ENCODE data around the gene ERC2. TPM values are rescaled to one million over a fixed set of nuclear protein-coding genes. Genes with fewer than 3 reads are reported as not detected.

Gene ERC2
- total RNA-seq, 1 donor from 2014 or later, result 7.4 TPM

DNA sequence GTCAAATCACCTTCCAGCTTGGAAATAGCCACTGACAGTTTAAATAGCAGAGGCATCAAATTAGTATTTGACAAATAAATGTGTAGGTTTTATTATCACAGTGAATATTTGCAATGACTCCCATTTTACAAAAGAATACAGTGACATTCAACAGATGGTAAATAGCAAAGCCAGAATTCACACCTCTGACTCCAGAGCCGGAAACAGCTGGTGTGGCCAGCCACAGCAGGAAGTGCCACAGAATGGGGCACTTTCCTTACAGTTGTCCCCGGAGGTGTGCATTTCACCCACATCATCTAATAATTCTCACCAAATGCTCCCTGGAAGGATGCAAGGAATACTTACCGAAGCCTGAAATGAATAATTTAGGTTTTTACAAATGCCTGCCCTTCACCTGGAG is 685.5 kb downstream of the ERC2 start:
- TF ChIP-seq, protein P1, sequence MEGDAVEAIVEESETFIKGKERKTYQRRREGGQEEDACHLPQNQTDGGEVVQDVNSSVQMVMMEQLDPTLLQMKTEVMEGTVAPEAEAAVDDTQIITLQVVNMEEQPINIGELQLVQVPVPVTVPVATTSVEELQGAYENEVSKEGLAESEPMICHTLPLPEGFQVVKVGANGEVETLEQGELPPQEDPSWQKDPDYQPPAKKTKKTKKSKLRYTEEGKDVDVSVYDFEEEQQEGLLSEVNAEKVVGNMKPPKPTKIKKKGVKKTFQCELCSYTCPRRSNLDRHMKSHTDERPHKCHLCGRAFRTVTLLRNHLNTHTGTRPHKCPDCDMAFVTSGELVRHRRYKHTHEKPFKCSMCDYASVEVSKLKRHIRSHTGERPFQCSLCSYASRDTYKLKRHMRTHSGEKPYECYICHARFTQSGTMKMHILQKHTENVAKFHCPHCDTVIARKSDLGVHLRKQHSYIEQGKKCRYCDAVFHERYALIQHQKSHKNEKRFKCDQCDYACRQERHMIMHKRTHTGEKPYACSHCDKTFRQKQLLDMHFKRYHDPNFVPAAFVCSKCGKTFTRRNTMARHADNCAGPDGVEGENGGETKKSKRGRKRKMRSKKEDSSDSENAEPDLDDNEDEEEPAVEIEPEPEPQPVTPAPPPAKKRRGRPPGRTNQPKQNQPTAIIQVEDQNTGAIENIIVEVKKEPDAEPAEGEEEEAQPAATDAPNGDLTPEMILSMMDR (IDR thresholded peaks at IDR 0.05; ENCODE audit: insufficient read depth, low read depth, low read length), result no peak
- TF ChIP-seq EZH2 (IDR thresholded peaks at IDR 0.05; ENCODE audit: insufficient read depth, low read length), result no peak
- Histone ChIP-seq H3K9me3 (ENCODE audit: insufficient read depth, low read depth, low read length) (no peaks in the 10 kb centered on the region), H3K27ac (ENCODE audit: low read depth, low read length) (no peak overlapping the region), H3K9ac (ENCODE audit: low read length) (no peak overlapping the region), H3K4me3 (ENCODE audit: insufficient read depth, low read depth, low read length) (no peak overlapping the region), H4K20me1 (ENCODE audit: insufficient read depth, low read length) (no peaks in the 10 kb centered on the region), H3K4me2 (ENCODE audit: low read length) (no peak overlapping the region), H3K4me1 (ENCODE audit: insufficient read depth, low read length) (no peaks in the 10 kb centered on the region), H3K36me3 (ENCODE audit: insufficient read depth, low read length) (no peaks in the 10 kb centered on the region), H3K79me2 (ENCODE audit: insufficient read depth, low read length) (no peaks in the 10 kb centered on the region), H2AFZ (ENCODE audit: low read depth, low read length) (no peak overlapping the region), H3K27me3 (ENCODE audit: insufficient read depth, low read length) (no peaks in the 10 kb centered on the region)
- DNase-seq (ENCODE audit: low read depth) (no peak), FAIRE-seq (no peak)
- H3K27ac Mint-ChIP-seq (ENCODE audit: unreplicated experiment), result no peak overlapping the region
- no peak overlapping the region for H3K4me3 Mint-ChIP-seq (ENCODE audit: unreplicated experiment)
- no peaks in the 10 kb centered on the region for H3K27me3 Mint-ChIP-seq (ENCODE audit: low read depth, unreplicated experiment)
- no peaks in the 10 kb centered on the region for H3K4me1 Mint-ChIP-seq (ENCODE audit: low read depth, unreplicated experiment)
- no peaks in the 10 kb centered on the region for H3K9me3 Mint-ChIP-seq (ENCODE audit: unreplicated experiment)
- H3K36me3 Mint-ChIP-seq (ENCODE audit: low read depth, unreplicated experiment), result no peaks in the 10 kb centered on the region

- Histone ChIP-seq H3K79me2 (ENCODE audit: insufficient read depth, low read length) (no peaks in the 10 kb centered on the region), H3K9ac (ENCODE audit: low read length) (no peak overlapping the region), H3K4me2 (ENCODE audit: low read length) (no peak overlapping the region), H3K36me3 (ENCODE audit: insufficient read depth, low read length) (no peaks in the 10 kb centered on the region), H2AFZ (ENCODE audit: low read depth, low read length) (no peak overlapping the region), H4K20me1 (ENCODE audit: insufficient read depth, low read length) (no peaks in the 10 kb centered on the region), H3K27ac (ENCODE audit: low read depth, low read length) (no peak overlapping the region), H3K4me3 (ENCODE audit: insufficient read depth, low read depth, low read length) (no peak overlapping the region), H3K4me1 (ENCODE audit: insufficient read depth, low read length) (no peaks in the 10 kb centered on the region), H3K27me3 (ENCODE audit: insufficient read depth, low read length) (no peaks in the 10 kb centered on the region), H3K9me3 (ENCODE audit: insufficient read depth, low read depth, low read length) (no peaks in the 10 kb centered on the region)
- DNase-seq (ENCODE audit: low read depth) (no peak), FAIRE-seq (no peak)
- H3K27me3 Mint-ChIP-seq (ENCODE audit: low read depth, unreplicated experiment), result no peaks in the 10 kb centered on the region
- no peak overlapping the region for H3K27ac Mint-ChIP-seq (ENCODE audit: unreplicated experiment)
- no peak overlapping the region for H3K4me3 Mint-ChIP-seq (ENCODE audit: unreplicated experiment)
- no peak for TF ChIP-seq EZH2 (IDR thresholded peaks at IDR 0.05; ENCODE audit: insufficient read depth, low read length)
- TF ChIP-seq, protein P1 (IDR thresholded peaks at IDR 0.05; ENCODE audit: insufficient read depth, low read depth, low read length), result no peak
- no peaks in the 10 kb centered on the region for H3K4me1 Mint-ChIP-seq (ENCODE audit: low read depth, unreplicated experiment)
- H3K36me3 Mint-ChIP-seq (ENCODE audit: low read depth, unreplicated experiment), result no peaks in the 10 kb centered on the region
- H3K9me3 Mint-ChIP-seq (ENCODE audit: unreplicated experiment), result no peaks in the 10 kb centered on the region
Observed at GRCh38 chr3:55782351-55782750, 685.9 kb downstream of the ERC2 start.

GRCh38 chr3:55780913-55781312 is 687.4 kb downstream of the ERC2 start:
- Mint-ChIP-seq H3K36me3 (ENCODE audit: low read depth, unreplicated experiment) (no peaks in the 10 kb centered on the region), H3K27me3 (ENCODE audit: low read depth, unreplicated experiment) (no peaks in the 10 kb centered on the region), H3K27ac (ENCODE audit: unreplicated experiment) (no peak overlapping the region), H3K4me1 (ENCODE audit: low read depth, unreplicated experiment) (no peaks in the 10 kb centered on the region), H3K9me3 (ENCODE audit: unreplicated experiment) (no peaks in the 10 kb centered on the region), H3K4me3 (ENCODE audit: unreplicated experiment) (no peak overlapping the region)
- no peaks in the 10 kb centered on the region for H3K36me3 ChIP-seq (ENCODE audit: insufficient read depth, low read length)
- H3K27me3 ChIP-seq (ENCODE audit: insufficient read depth, low read length), result no peaks in the 10 kb centered on the region
- no peak overlapping the region for H2AFZ ChIP-seq (ENCODE audit: low read depth, low read length)
- FAIRE-seq (no peak), DNase-seq (ENCODE audit: low read depth) (no peak)
- no peak overlapping the region for H3K4me2 ChIP-seq (ENCODE audit: low read length)
- H3K79me2 ChIP-seq (ENCODE audit: insufficient read depth, low read length), result no peaks in the 10 kb centered on the region
- H3K4me3 ChIP-seq (ENCODE audit: insufficient read depth, low read depth, low read length), result no peak overlapping the region
- no peaks in the 10 kb centered on the region for H3K9me3 ChIP-seq (ENCODE audit: insufficient read depth, low read depth, low read length)
- no peak overlapping the region for H3K9ac ChIP-seq (ENCODE audit: low read length)
- no peaks in the 10 kb centered on the region for H4K20me1 ChIP-seq (ENCODE audit: insufficient read depth, low read length)
- TF ChIP-seq, protein P1 (IDR thresholded peaks at IDR 0.05; ENCODE audit: insufficient read depth, low read depth, low read length), result no peak
- TF ChIP-seq EZH2 (IDR thresholded peaks at IDR 0.05; ENCODE audit: insufficient read depth, low read length), result no peak
- H3K27ac ChIP-seq (ENCODE audit: low read depth, low read length), result no peak overlapping the region
- H3K4me1 ChIP-seq (ENCODE audit: insufficient read depth, low read length), result no peaks in the 10 kb centered on the region

All from astrocyte (in vitro differentiated cells and primary cell).